ENCODE data around the gene RNF44.

Gene RNF44

DNA sequence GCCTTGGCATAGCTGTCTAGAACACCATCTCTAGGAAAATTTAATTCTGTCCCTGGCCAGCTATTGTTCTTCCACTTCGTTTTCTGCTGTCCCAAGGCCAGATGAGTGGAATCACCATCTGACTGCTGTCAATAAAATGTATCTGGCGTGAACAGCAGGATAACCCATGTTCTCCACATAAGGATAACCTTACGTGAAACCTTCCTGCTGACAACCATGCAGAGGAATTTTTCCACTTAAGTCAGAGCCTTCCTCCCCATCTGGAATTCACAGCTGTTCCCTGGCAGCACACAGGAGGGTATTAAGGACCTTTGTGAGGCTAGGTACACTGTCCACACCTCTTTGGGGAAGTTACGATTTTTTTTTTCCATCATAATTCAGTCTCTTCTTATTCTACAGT is 28.6 kb downstream of the RNF44 start:
- peaks cover 16% of the 10 kb centered on the region for H3K36me3 ChIP-seq (ENCODE audit: control insufficient read depth, insufficient read depth, low read length)
- DNase-seq (ENCODE audit: extremely low read depth, insufficient read length), result no peak
- H3K27me3 ChIP-seq (replicated peaks; ENCODE audit: control insufficient read depth, insufficient read depth, low read length), result no peaks in the 10 kb centered on the region
- H3K4me3 ChIP-seq (replicated peaks; ENCODE audit: low read depth, low read length), result no peak overlapping the region
- TF ChIP-seq CTCF (IDR thresholded peaks at IDR 0.05; ENCODE audit: insufficient read depth, low read length, poor library complexity, severe bottlenecking), result no peak

DNA sequence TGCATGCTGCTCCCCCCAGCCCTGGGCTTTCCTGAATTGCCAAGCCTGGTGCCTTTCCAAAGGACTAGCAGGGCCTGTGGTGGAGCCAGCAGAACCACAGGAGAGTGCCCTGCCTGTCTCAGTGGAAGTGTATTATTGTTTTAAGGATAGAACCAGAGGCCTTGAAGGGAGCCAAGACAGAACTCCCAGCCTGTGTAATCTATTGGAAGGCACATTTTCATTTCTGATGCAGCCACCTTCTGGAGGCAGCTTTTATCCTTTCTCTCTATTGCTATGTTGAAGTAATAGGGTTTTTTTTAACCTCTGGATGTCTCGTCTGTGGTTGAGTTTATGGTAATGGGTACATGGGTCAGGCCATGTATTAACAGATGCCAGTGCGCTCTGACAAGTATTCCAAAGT is 29.3 kb downstream of the RNF44 start:
- no peak for TF ChIP-seq CTCF (IDR thresholded peaks at IDR 0.05; ENCODE audit: insufficient read depth, low read length, poor library complexity, severe bottlenecking)
- DNase-seq (ENCODE audit: extremely low read depth, insufficient read length), result no peak
- H3K4me3 ChIP-seq (replicated peaks; ENCODE audit: low read depth, low read length), result no peak overlapping the region
- H3K36me3 ChIP-seq (ENCODE audit: control insufficient read depth, insufficient read depth, low read length), result peaks cover 16% of the 10 kb centered on the region
- no peaks in the 10 kb centered on the region for H3K27me3 ChIP-seq (replicated peaks; ENCODE audit: control insufficient read depth, insufficient read depth, low read length)

GRCh38 chr5:176503496-176503895 is 33.7 kb downstream of the RNF44 start:
- no peak overlapping the region for H3K4me3 ChIP-seq (replicated peaks; ENCODE audit: low read depth, low read length)
- TF ChIP-seq CTCF (IDR thresholded peaks at IDR 0.05; ENCODE audit: insufficient read depth, low read length, poor library complexity, severe bottlenecking), result no peak
- no peaks in the 10 kb centered on the region for H3K27me3 ChIP-seq (replicated peaks; ENCODE audit: control insufficient read depth, insufficient read depth, low read length)
- DNase-seq (ENCODE audit: extremely low read depth, insufficient read length), result no peak
- H3K36me3 ChIP-seq (ENCODE audit: control insufficient read depth, insufficient read depth, low read length), result peaks cover 22% of the 10 kb centered on the region

DNA sequence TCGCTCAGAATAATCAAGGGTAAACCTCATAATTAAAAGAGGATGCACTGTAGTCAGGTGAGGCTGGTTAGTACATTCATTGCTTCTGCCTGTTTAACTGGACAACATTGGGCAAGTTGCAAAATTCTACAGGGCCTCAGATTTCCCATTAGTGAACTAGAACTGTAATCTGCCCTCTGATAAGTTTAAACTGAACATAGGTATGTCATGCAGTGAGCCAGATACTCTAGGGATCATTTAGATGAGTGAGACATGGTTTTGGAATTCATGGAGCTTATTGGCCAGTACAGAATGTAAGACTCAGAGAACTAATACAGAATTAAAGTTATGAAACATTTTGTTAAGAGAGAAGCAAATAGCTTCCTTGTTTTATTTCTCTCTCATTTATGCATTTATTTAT is 35.9 kb downstream of the RNF44 start:
- peaks cover 13% of the 10 kb centered on the region for H3K36me3 ChIP-seq (ENCODE audit: control insufficient read depth, insufficient read depth, low read length)
- DNase-seq (ENCODE audit: extremely low read depth, insufficient read length), result no peak
- H3K27me3 ChIP-seq (replicated peaks; ENCODE audit: control insufficient read depth, insufficient read depth, low read length), result no peaks in the 10 kb centered on the region
- H3K4me3 ChIP-seq (replicated peaks; ENCODE audit: low read depth, low read length), result no peak overlapping the region
- no peak for TF ChIP-seq CTCF (IDR thresholded peaks at IDR 0.05; ENCODE audit: insufficient read depth, low read length, poor library complexity, severe bottlenecking)

GRCh38 chr5:176500511-176500910 is 36.7 kb downstream of the RNF44 start:
- DNase-seq (ENCODE audit: extremely low read depth, insufficient read length), result no peak
- no peaks in the 10 kb centered on the region for H3K27me3 ChIP-seq (replicated peaks; ENCODE audit: control insufficient read depth, insufficient read depth, low read length)
- peaks cover 17% of the 10 kb centered on the region for H3K36me3 ChIP-seq (ENCODE audit: control insufficient read depth, insufficient read depth, low read length)
- H3K4me3 ChIP-seq (replicated peaks; ENCODE audit: low read depth, low read length), result no peak overlapping the region
- no peak for TF ChIP-seq CTCF (IDR thresholded peaks at IDR 0.05; ENCODE audit: insufficient read depth, low read length, poor library complexity, severe bottlenecking)

GRCh38 chr5:176499273-176499672 is 37.9 kb downstream of the RNF44 start:
- Histone ChIP-seq H3K4me3 (replicated peaks; ENCODE audit: low read depth, low read length) (no peak overlapping the region), H3K27me3 (replicated peaks; ENCODE audit: control insufficient read depth, insufficient read depth, low read length) (no peaks in the 10 kb centered on the region), H3K36me3 (ENCODE audit: control insufficient read depth, insufficient read depth, low read length) (peaks cover 17% of the 10 kb centered on the region)
- no peak for TF ChIP-seq CTCF (IDR thresholded peaks at IDR 0.05; ENCODE audit: insufficient read depth, low read length, poor library complexity, severe bottlenecking)
- DNase-seq (ENCODE audit: extremely low read depth, insufficient read length), result no peak
